ENCODE results near the gene LRRC27. TPM values are rescaled to one million over a fixed set of nuclear protein-coding genes. Genes with fewer than 3 reads are reported as not detected.

The LRRC27 gene
- total RNA-seq, 1 experiment from 2014 or later = 5.6 TPM

DNA sequence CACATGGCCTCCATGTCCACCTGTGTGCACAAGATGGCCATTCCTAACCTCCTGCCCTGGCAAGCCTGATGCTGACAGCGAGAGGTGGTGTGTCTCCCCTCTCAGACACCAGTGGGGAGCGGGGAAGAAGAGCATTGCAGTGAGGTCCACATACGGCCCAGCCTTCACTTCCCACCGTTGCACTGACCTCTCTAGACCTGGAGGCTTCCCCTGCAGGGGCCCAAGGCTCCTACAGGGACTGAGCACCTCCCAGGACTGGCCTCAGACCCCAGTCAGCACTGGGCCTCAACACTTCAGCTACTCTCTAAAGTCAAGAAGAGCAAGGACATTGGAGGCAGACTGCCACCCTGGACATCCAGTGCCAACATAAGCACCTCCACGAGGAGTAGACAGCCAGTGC lies 40.2 kb upstream of the LRRC27 start:
- BruUV-seq (replicated peaks) = no TSS peak
- H3K4me2 ChIP-seq (ENCODE audit: low read length) = no peak overlapping the region
- DNase-seq = no peak
- CTCF ChIA-PET = no interaction called here
- ATAC-seq = no peak
- H2AFZ ChIP-seq (ENCODE audit: low read length) = no peak overlapping the region
- no peak overlapping the region for H3K9ac ChIP-seq (ENCODE audit: low read length)
- H3K27me3 ChIP-seq (ENCODE audit: low read length) = no peaks in the 10 kb centered on the region
- no peaks in the 10 kb centered on the region for H3F3A ChIP-seq (ENCODE audit: low read length, unreplicated experiment)
- POLR2A ChIA-PET (ENCODE audit: unreplicated experiment) = no interaction called here
- H3K9me3 ChIP-seq (ENCODE audit: low read length) = 0 out of 2 replicates have a peak, but pooled peaks cover 2% of the 10 kb centered on the region
- H3K4me1 ChIP-seq (ENCODE audit: insufficient read depth, low read length) = no peaks in the 10 kb centered on the region
- TF ChIP-seq EZH2 (IDR thresholded peaks at IDR 0.05; ENCODE audit: low read length, unreplicated experiment) (no peak), EZH2phosphoT487 (IDR thresholded peaks at IDR 0.05; ENCODE audit: borderline replicate concordance, low read length) (no peak)
- TF ChIP-seq, protein P1, sequence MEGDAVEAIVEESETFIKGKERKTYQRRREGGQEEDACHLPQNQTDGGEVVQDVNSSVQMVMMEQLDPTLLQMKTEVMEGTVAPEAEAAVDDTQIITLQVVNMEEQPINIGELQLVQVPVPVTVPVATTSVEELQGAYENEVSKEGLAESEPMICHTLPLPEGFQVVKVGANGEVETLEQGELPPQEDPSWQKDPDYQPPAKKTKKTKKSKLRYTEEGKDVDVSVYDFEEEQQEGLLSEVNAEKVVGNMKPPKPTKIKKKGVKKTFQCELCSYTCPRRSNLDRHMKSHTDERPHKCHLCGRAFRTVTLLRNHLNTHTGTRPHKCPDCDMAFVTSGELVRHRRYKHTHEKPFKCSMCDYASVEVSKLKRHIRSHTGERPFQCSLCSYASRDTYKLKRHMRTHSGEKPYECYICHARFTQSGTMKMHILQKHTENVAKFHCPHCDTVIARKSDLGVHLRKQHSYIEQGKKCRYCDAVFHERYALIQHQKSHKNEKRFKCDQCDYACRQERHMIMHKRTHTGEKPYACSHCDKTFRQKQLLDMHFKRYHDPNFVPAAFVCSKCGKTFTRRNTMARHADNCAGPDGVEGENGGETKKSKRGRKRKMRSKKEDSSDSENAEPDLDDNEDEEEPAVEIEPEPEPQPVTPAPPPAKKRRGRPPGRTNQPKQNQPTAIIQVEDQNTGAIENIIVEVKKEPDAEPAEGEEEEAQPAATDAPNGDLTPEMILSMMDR (conservative IDR thresholded peaks at IDR 0.05; ENCODE audit: low read depth, low read length) = no peak
- no peaks in the 10 kb centered on the region; the same call in 1 of the 2 replicates for H3K36me3 ChIP-seq (ENCODE audit: low read depth, low read length)
- H3K9me2 ChIP-seq (replicated peaks; ENCODE audit: low read length) = no peaks in the 10 kb centered on the region
- intact Hi-C loops (cut with micrococcal nuclease) = no loop called here
- H3K79me2 ChIP-seq (ENCODE audit: low read length) = no peaks in the 10 kb centered on the region
- H4K20me1 ChIP-seq (ENCODE audit: low read length) = no peaks in the 10 kb centered on the region
- H3K27ac ChIP-seq (ENCODE audit: low read length) = no peak overlapping the region
- no peak overlapping the region for H3K4me3 ChIP-seq (ENCODE audit: low read length)

DNA sequence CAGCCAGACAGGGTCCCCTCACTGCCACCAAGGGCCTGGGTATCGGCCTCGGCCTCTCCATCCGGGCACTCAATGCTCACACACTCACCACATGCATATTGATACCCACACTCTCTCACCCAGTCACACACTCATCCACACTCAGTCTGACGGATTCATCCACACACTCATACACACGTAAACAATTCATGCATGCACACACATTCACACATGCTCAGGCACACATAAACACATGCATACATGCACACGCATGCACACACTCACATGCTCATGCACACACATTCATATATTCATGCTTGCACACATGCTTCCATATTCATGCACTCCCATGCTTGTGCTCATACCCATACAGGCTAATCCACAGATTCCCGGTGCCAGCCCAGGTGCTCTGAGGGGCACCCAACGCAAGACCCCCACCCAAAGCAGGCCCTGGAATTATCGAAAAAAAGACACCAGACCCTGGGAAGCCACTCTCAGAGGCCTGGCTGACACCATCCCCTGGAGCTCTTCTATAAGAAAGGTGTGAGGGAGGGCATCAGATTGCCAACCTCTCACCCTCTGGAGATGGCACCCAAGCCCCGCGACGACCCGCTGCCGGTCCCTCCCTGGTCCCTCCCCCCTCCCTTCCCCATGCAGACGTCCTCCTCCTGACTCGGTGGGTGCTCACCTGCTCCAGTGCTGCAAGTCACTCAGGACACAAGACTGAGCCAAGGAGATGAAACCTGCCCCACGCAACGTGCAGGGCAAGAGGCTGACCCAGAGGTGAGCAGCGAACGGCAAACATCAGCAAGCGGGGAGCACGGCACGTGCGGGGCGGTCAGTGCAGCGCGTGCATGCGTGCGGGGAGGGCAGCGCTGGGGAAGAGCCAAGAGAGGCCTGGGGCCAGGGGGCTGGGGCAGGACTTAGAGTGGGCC lies 39.4 kb upstream of the LRRC27 start:
- no peak for ATAC-seq
- Histone ChIP-seq H3K4me2 (ENCODE audit: low read length) (no peak overlapping the region), H3K4me1 (ENCODE audit: insufficient read depth, low read length) (no peaks in the 10 kb centered on the region), H2AFZ (ENCODE audit: low read length) (no peak overlapping the region), H3K79me2 (ENCODE audit: low read length) (no peaks in the 10 kb centered on the region), H4K20me1 (ENCODE audit: low read length) (no peaks in the 10 kb centered on the region), H3K4me3 (ENCODE audit: low read length) (no peak overlapping the region), H3K9me2 (replicated peaks; ENCODE audit: low read length) (no peaks in the 10 kb centered on the region), H3K27me3 (ENCODE audit: low read length) (no peaks in the 10 kb centered on the region), H3K9ac (ENCODE audit: low read length) (no peak overlapping the region), H3K27ac (ENCODE audit: low read length) (no peak overlapping the region), H3F3A (ENCODE audit: low read length, unreplicated experiment) (no peaks in the 10 kb centered on the region), H3K9me3 (ENCODE audit: low read length) (0 out of 2 replicates have a peak, but pooled peaks cover 2% of the 10 kb centered on the region), H3K36me3 (ENCODE audit: low read depth, low read length) (no peaks in the 10 kb centered on the region; the same call in 1 of the 2 replicates)
- ChIA-PET POLR2A (ENCODE audit: unreplicated experiment) (no interaction called here), CTCF (no interaction called here)
- TF ChIP-seq, protein P1 (conservative IDR thresholded peaks at IDR 0.05; ENCODE audit: low read depth, low read length) = no peak
- no peak for TF ChIP-seq EZH2phosphoT487 (IDR thresholded peaks at IDR 0.05; ENCODE audit: borderline replicate concordance, low read length)
- intact Hi-C loops (cut with micrococcal nuclease) = no loop called here
- BruUV-seq (replicated peaks) = no TSS peak
- no peak for DNase-seq

DNA sequence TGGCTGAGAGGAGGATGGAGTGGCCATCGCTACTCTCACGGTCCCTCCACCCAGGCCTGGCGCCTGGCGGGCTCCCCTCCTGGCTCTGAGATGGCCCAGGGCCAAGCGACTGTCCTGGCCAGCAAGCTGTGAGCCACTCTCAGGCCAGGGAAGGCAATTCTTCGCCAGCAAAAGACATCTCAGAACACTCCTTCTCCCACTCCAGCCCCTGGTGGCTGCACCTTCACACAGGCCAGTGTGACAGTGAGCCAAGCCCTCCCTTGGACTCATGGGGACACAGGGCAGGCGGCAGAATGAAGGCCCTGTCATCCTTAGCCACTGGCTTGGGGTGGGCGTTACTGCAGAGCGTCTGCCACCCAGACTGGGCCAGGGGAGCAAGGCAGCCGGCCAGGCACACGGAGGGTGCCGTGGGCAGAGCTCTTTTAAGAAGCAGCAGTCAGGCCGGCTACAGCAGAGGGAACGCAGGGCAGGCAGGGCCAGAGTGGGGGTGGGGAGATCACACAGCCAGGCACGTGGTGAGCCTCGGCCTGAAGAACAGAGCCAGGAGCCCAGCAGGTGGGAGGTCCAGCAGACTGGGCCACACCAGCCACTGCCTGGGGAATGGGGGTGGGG lies 38.7 kb upstream of the LRRC27 start:
- POLR2A ChIA-PET (ENCODE audit: unreplicated experiment) = no interaction called here
- H3K4me2 ChIP-seq (ENCODE audit: low read length) = no peak overlapping the region
- H3K9ac ChIP-seq (ENCODE audit: low read length) = no peak overlapping the region
- H3K9me3 ChIP-seq (ENCODE audit: low read length) = 0 out of 2 replicates have a peak, but pooled peaks cover 2% of the 10 kb centered on the region
- H3K9me2 ChIP-seq (replicated peaks; ENCODE audit: low read length) = no peaks in the 10 kb centered on the region
- DNase-seq (no peak), ATAC-seq (no peak)
- BruUV-seq (replicated peaks) = no TSS peak
- no peaks in the 10 kb centered on the region for H4K20me1 ChIP-seq (ENCODE audit: low read length)
- CTCF ChIA-PET = no interaction called here
- no peaks in the 10 kb centered on the region; the same call in 1 of the 2 replicates for H3K36me3 ChIP-seq (ENCODE audit: low read depth, low read length)
- H3F3A ChIP-seq (ENCODE audit: low read length, unreplicated experiment) = no peaks in the 10 kb centered on the region
- H3K4me3 ChIP-seq (ENCODE audit: low read length) = no peak overlapping the region
- no peak overlapping the region for H3K27ac ChIP-seq (ENCODE audit: low read length)
- no peaks in the 10 kb centered on the region for H3K27me3 ChIP-seq (ENCODE audit: low read length)
- H3K79me2 ChIP-seq (ENCODE audit: low read length) = no peaks in the 10 kb centered on the region
- TF ChIP-seq, protein P1 (conservative IDR thresholded peaks at IDR 0.05; ENCODE audit: low read depth, low read length) = no peak
- TF ChIP-seq EZH2 (IDR thresholded peaks at IDR 0.05; ENCODE audit: low read length, unreplicated experiment) = no peak
- TF ChIP-seq EZH2phosphoT487 (IDR thresholded peaks at IDR 0.05; ENCODE audit: borderline replicate concordance, low read length) = no peak
- H2AFZ ChIP-seq (ENCODE audit: low read length) = no peak overlapping the region
- intact Hi-C loops (cut with micrococcal nuclease) = no loop called here
- no peaks in the 10 kb centered on the region for H3K4me1 ChIP-seq (ENCODE audit: insufficient read depth, low read length)
